ENCODE data around the gene L2HGDH. TPM values are rescaled to one million over a fixed set of nuclear protein-coding genes. Genes with fewer than 3 reads are reported as not detected.
A peak's percentile ranks its signal among the peaks of the same experiment; 100 is the strongest.
"Not testable (repeated sequence)": the region's sequence is repeated elsewhere in the genome, so short reads cannot be mapped to it uniquely, and the experiment has no call there.

The L2HGDH gene
- total RNA-seq, 1 donor from 2014 or later, result 4.6 TPM

DNA sequence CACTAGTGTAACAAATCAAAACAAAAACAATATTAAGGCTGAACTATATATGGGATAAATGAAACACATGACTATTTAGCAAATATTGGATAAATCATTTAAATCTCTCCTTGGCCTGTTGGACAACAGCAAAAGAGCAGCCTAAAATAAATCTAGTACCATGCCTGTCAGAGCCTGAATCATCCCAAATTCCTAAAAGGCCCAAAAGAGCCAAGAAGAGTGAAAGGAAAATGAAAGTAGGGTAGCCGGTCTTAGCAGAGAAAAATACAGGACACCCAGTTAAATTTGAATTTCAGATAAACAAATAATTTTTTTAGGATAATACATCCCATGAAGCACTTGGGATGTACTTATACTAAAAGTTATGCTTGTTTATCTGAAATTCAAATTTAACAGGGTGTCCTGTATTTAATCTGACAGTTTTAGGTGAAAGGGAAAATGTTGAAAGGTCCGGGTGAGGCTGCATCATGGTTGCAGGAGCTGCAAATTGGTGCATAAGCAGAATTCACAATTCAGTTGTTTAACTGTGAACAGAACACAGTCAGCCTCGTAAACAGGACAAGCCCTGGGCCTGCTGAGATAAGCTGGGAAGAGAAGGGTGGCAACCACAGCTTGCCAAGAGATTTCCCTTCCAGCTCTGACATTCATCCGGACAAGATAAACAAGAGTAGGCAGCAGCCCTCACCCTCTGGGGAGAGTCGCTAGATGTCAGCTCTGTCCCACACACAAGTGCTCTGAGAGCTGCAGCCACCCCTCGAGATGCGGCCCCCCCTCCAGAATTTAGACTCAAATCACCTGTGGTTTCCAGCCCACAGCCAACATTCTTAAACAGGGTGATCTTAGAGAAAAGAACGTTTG lies 30.4 kb upstream of the L2HGDH start:
- DNase-seq (ENCODE audit: low spot score) (peak; percentile 75), ATAC-seq (peak; percentile 92)
- intact Hi-C loops (cut with DNase I), result no loop called here

DNA sequence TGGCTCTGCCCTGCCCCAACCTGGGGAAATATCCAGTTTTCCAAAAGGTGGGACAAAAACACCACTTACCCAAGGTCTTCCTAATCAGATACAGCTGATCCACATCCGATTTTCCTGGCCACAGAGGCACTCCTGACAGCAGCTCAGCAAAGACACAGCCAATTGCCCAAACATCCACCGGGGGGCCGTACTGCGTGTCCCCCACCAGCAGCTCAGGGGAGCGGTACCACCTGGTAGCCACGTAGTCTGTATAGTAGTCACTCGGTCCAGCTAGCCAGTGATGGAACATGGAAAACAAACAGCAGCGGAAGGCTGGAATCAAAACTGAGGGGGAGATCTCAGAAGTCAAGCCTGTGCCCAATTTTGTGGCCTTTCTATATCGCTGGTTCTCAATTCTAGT lies 28.9 kb upstream of the L2HGDH start:
- intact Hi-C loops (cut with DNase I), result no loop called here
- no peak for ATAC-seq
- DNase-seq (ENCODE audit: low spot score), result no peak

DNA sequence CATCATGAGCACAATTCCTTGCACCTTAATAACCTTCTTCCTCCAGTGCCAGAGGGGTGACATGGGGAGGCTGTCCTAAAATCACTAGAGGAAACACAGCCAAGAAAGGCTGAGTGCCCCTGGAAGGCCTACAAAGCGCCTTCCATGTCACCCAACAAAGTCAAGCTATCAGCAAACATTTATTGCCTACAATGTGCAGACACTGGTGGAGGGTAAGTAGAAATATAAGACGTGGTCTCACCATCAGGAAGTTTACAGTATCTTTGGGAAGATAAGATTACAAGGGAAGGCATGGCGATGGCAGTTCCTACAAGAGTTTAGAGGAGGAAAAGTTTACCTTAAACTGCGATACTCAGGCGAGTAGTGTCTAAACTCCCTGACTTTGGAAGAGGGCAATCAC lies 28.0 kb upstream of the L2HGDH start:
- no peak for DNase-seq (ENCODE audit: low spot score)
- no peak for ATAC-seq
- intact Hi-C loops (cut with DNase I), result no loop called here

DNA sequence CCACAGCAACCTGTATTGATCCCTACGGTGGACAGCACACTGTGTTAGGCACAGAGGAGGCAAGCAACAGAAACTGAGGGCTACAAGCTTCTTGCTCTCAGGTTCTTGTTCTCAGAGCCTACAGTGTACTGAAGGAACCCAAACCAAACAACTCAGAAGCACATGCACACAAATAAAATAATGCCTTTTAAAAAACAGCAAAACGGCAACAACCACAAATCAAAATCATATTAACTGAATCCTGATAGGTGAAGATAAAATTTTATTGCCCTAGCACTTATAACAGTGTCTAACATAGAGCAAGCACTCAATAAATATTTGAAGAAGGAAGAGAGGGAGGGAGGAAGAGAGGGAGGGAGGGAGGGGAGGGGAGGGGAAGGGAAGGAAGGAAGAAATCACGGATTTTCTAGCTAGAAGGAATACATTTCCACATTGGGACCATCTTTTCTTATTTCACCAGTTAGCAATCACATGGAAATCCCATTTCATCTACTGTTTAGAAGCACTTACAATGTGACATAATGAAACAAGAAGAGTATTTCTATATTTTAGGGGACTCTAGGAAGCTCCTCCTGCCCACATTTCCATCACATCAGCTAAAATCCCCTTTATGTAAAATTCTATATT lies 27.3 kb upstream of the L2HGDH start:
- DNase-seq (ENCODE audit: low spot score) (no peak), ATAC-seq (no peak)
- intact Hi-C loops (cut with DNase I), result no loop called here

DNA sequence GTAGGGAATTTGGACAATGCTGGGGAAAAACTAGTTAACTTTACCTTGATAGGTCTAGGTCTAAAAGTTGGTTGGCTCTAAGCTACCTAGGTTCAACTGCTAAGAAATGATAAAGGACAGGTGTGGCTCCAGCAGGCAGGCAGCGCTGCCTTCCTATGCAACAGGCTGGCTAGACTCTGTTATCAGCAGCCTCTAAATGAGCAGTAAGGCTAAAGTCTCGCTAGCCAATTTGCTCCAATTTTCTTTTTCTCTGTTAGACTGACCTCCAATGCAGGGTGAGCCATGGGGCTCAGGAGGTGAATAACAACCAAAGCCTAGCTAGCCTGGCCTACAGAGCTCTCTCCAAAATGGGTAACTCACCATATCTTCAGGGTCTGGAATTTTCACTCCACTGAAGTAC lies 26.6 kb upstream of the L2HGDH start:
- intact Hi-C loops (cut with DNase I), result no loop called here

GRCh38 chr14:50335989-50336824 lies 24.2 kb upstream of the L2HGDH start:
- ATAC-seq (peak; percentile 52), DNase-seq (ENCODE audit: low spot score) (no peak)
- intact Hi-C loops (cut with DNase I), result no loop called here

More for the DNA sequence above, 26.6 kb upstream of the L2HGDH start:
- DNase-seq (ENCODE audit: low spot score), result no peak
- ATAC-seq, result no peak

- DNase-seq (ENCODE audit: low spot score) (peak; percentile 77), ATAC-seq (peak; percentile 90)
- intact Hi-C loops (cut with DNase I), result no loop called here
Observed at GRCh38 chr14:50335389-50335788, 23.4 kb upstream of the L2HGDH start.

DNA sequence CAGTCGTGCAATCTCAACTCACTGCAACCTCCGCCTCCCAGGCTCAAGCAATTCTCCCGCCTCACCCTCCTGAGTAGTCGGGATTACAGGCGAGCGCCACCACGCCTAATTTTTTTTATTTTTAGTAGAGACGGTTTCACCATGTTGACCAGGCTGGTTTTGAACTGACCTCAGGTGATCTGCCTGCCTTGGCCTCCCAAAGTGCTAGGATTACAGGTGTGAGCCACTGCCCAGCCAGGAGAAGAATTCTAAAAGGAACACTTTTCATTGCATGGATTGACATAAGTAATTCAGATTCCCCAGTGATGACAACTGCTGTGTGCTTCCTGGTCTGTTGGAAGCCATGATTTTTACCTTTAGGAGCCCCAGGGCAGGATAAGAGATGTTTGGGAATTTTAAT lies 22.2 kb upstream of the L2HGDH start:
- intact Hi-C loops (cut with DNase I), result no loop called here
- ATAC-seq, result no peak
- no peak for DNase-seq (ENCODE audit: low spot score)

GRCh38 chr14:50333014-50333509 lies 21.0 kb upstream of the L2HGDH start:
- intact Hi-C loops (cut with DNase I), result no loop called here
- DNase-seq (ENCODE audit: low spot score), result no peak
- peak; percentile 53 for ATAC-seq

GRCh38 chr14:50331596-50331995 lies 19.6 kb upstream of the L2HGDH start:
- ATAC-seq (no peak), DNase-seq (ENCODE audit: low spot score) (no peak)
- intact Hi-C loops (cut with DNase I), result no loop called here

DNA sequence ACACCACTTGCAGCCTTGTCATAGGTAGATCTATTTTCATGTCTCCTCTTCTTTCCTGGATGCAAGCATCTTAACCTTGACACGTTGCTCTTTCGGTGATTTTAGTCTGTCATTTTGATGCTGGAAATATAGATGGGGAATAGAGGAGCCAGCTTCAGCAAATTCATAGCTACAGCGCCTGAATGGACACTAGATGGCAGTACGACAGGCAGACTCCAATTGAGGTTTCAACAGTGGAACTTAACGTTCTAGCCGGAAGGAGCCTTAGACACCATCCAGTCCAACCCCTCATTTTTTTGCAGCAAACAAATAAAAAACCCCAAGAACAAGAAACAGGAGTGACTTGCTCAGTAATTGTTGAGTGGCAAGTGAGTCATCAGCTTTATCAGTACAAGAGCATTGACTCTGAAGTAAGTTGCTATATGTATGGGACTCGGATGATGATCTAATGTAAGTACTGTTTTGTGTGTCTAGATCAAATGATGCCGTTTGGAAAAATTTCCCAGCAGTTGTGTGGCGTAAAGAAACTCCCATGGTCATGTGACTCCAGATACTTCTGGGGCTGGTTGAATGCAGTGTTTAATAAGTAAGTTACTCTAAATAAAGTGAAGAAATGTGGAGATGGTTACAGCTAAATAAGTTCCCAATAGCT lies 9.1 kb upstream of the L2HGDH start:
- intact Hi-C loops (cut with DNase I), result loop anchor here (2.0 kb wide), 1 partner anchor 212 kb away; the partner anchor contains the start of gene MAP4K5
- DNase-seq (ENCODE audit: low spot score) (peak; percentile 78), ATAC-seq (peak; percentile 96)

GRCh38 chr14:50320283-50320682 lies 8.3 kb upstream of the L2HGDH start:
- ATAC-seq (peak; percentile 76), DNase-seq (ENCODE audit: low spot score) (no peak)
- intact Hi-C loops (cut with DNase I), result loop anchor here (2.0 kb wide), 1 partner anchor 213 kb away; the partner anchor contains the start of gene MAP4K5

DNA sequence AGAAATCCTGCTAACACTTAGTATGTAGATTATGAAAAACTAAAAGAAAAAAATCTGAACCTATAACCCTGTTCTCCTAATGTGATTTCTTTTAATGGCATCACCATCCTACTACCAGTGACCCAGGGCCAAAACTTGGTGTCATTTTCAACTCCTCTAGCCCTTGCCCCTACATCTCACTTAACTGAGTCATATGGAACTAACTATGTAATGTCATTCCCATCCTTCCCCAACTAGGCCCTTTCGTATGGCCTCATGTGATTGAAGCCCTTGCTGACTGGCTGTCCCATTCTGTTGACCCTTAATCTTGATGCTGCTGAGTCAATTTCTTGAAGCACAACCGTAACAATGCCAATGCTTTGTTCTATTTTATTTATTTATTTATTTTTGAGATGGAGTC lies 7.7 kb upstream of the L2HGDH start:
- DNase-seq (ENCODE audit: low spot score), result no peak
- intact Hi-C loops (cut with DNase I), result loop anchor here (2.0 kb wide), 1 partner anchor 213 kb away; the partner anchor contains the start of gene MAP4K5
- no peak for ATAC-seq

DNA sequence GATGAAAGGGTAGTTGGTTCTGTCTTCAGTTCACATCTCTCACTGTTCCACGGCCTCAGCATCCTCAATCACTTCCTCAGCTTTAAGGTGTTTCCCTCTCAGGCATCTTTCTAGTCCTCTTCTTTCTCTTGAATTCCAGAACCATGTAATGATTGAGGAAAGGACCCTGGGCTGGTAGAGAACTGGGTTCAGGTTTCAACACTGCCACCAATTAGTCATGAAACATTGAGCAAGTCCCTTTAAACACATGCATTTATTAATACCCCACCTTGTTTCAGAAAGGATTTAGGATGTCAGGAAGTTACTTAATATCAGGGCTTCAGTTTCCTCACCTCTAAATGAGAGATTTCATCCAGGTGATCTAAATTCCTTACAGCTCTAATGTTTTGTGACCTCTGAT lies 7.3 kb upstream of the L2HGDH start:
- DNase-seq (ENCODE audit: low spot score) (no peak), ATAC-seq (no peak)
- intact Hi-C loops (cut with DNase I), result no loop called here

- ATAC-seq (no peak), DNase-seq (ENCODE audit: low spot score) (no peak)
- intact Hi-C loops (cut with DNase I), result no loop called here
Observed at GRCh38 chr14:50318031-50318626, 6.1 kb upstream of the L2HGDH start.

DNA sequence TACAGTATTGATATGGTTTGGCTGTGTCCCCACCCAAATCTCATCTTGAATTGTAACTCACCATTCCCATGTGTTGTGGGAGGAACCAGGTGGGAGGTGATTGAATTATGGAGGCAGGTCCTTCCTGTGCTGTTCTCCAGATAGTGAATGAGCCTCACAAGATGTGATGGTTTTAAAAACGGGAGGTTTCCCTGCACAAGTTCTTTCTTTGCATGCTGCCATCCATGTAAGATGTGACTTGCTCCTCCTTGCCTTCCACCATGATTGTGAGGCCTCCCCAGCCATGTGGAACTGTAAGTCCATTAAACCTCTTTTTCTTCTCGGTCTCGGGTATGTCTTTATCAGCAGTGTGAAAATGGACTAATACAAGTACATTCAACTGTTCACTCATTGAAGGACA lies 2.1 kb upstream of the L2HGDH start:
- ATAC-seq; intact Hi-C loops (cut with DNase I); DNase-seq (ENCODE audit: low spot score): not testable (repeated sequence)

GRCh38 chr14:50312734-50313054 lies 665 bp upstream of the L2HGDH start:
- ATAC-seq, result no peak
- DNase-seq (ENCODE audit: low spot score), result no peak
- intact Hi-C loops (cut with DNase I), result no loop called here

- intact Hi-C loops (cut with DNase I), result no loop called here
- peak; percentile 16 for ATAC-seq
- no peak for DNase-seq (ENCODE audit: low spot score)
Observed at GRCh38 chr14:50311337-50311971, 575 bp downstream of the L2HGDH start.
